HG02759 (cell line): ENCODE data around the gene RET.

Experiments used
- ATAC-seq: cut with Tn5 transposase; IDR thresholded peaks from one replicate; pipeline ENCODE4 v1.9.1; 2021; ENCODE audit warnings: mild to moderate bottlenecking, moderate library complexity; ENCODE audit not compliant: unreplicated experiment

Gene RET

DNA sequence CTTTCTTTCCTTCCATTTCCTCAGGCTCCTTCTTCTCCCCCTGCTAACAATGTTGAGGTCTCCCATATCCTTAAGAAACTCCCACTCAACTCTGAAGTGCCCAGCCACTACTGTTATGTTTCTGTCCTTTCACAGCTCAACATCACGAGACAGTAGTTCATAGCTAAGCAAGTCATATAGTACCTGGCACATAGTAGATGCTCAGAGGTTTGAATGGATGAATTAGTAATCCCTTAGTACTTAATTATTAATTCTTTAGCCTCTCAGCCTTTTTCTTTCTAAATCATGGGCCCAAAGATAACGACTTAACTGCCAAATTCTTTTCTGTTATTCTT lies 84.0 kb downstream of the RET start:
- ATAC-seq: peak; percentile 82

DNA sequence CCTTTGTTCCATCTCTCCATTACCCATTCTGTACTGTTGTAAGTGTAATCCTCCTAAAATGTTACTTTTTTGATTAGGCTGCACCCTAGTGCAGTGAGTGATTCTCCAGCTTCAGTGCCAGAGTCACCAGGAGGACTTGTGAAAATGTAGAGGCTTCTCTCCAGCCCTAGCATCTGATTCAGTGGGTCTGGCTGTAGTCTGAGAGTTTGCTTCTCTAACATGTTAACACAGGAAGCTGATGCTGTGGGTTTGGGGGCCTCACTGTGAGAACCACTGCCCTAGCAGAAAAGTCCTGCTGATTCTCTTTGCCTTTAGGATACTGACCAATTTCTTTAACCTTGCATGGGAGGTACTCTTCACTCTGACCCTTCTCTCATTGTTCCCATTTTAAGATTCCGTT lies 85.7 kb downstream of the RET start:
- ATAC-seq: no peak

DNA sequence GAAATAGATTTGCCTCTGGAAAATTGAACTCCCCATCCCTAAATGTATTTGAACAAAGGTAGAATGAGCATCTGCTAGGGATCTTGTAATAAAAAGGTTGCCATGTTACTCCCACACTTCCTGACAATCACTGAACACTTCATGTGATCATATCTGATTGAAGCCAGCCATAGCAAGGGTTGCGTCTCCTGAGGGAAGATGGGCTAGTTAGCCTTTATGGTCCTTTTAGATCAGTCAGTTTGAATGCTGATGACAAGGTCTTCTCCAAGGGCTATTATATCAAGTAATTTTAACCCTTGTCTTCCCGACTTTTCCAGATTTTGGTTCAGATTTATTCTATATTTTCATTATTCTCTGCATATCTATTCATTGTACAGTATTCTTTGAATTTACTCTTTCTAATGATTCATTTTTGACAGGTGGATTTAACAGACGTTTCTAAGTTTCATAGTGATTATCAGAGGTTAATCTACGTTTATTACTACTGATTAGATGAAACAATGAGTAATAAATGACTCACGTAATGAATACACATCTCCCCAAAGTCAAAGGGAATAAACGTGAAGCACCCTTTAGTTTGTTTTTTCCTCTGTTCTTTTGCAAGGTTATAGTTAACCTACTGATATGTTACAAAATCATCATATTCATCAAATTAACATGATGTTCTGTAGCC lies 89.5 kb downstream of the RET start:
- ATAC-seq: peak; percentile 40

DNA sequence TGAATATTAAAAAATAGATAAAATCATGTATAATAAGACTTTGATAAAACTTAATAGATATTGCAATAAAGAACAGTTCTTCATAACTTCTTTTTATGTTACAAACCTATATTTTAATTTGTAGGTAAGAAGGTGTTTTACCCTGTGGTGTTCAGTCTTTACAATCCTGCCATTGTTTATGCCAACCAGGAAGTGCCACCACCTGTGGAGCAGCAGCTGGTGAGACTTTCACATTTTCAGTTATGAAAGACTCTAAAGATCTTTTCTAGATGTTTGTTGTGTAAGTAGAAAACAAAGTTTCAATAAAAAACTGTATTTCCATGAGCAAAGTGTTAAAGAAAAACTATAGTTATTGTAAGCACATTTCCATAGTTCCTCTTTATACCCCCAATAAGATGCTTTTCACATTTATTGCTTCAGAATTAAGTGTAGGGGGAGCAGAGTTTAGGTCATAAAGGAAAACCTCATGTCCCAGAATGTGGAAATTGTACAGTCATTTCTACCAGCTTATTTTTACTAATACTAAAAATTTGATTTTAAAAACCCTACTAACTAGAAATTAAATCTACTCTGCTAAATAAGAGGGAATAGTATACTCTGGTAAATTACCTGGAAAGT lies 90.1 kb downstream of the RET start:
- ATAC-seq: peak; percentile 77

DNA sequence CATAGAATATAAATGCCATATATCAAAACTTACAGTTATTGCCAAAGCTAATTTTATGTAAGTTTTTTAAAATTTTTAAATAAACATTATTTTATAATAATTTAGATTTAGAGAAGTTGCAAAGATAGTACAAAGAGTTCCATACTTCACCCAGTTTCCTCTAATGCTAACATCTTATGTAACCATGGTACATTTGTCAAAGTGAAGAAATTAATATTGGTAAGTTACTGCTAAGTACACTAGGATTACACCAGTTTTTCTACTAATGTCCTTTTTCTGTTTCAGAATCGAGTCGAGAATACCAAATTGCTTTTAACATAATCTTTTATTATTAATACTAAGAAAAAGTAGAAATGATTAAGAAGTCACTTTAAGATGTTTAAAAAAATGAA lies 90.6 kb downstream of the RET start:
- ATAC-seq: no peak

DNA sequence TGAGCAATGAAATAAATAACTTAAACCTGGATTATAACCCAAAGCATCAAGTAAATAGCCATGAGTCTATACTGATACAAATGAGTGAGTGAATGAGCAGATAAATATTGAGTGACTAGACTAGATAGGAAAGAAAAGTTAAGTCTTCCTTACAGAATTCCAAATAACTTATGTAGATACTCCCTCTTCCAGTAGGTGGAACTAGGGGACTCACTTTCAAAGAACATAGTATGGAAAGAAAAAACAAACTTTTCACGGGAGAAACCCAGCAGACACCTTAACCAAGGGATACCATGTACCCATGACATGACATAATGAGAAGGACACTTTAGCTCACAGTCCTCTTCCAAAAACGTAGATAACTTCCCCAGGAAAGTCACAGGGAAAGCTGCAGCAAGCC lies 93.6 kb downstream of the RET start:
- no peak for ATAC-seq

DNA sequence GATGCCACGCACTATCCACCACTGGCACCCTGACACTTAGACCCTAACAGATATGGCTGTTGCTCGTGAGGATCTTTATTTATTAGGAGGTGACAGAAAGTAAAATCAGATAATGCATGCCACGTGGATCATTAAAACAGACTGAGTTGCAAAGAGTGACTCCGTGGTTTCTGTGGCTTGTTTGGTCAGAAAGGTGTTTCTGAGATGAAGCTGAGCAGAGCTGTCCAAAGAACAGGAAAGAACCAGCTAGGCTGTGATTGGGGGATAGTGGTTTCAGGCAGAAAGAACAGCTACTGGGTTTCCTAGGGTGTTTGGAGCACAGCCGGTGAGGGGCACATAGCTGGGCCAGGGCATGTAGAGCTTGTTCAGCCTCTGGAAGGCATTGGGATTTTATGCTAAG lies 95.8 kb downstream of the RET start:
- peak; percentile 48 for ATAC-seq

DNA sequence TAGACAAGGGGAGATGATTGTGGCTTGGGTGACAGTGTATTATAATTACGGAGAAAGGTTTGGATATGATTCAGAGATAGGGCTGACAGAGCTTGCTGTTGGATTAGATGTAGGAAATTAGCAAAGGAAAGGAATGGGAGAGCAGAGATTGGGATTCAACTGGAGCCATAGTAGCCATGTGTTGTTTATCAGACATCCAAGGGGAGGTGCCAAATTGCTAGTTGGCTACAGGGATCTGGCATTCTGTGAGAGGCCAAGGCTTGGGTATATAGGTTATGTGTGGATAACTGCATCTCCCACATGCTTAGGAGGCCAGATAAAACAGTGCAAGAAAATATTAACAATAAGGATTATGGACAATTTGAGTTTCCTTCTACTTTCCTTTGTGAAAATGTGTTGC lies 96.3 kb downstream of the RET start:
- ATAC-seq: no peak

DNA sequence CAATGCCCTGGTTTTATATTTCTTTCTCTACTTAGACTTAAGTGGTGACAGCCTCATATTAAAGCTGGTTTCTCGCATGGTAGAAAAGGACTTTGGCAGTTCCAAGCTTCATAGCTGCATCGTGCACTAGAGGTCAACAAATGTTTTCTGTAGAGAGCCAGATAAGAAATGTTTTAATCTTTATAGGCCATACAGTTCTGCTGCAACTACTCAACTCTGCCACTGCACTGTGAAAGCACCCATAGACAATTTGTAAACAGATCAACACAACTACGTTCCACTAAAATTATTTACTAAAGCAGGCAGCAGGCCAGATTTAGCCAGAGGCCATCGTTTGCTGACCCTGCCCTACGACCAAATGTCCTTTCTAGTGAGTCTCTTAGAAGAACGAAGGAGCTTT lies 98.1 kb downstream of the RET start:
- ATAC-seq: no peak

DNA sequence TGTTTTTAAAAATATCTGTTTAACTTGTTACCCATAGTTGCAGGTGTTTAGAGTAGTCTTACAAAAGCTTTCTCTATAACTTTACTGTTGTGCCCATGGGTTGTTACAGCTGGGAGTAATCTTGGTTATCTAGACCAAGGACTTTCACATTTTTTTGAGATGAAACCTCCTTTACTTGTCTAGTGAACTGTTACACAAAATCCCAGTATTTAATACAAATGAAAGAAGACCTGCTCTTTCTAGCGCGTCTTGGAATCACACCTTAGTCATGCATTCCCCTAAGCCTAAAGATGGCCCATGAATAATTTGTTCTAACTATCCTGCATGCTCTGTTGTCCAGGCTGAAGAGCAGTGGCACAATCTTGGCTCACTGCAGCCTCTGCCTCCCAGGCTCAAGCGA lies 99.4 kb downstream of the RET start:
- ATAC-seq: no peak

DNA sequence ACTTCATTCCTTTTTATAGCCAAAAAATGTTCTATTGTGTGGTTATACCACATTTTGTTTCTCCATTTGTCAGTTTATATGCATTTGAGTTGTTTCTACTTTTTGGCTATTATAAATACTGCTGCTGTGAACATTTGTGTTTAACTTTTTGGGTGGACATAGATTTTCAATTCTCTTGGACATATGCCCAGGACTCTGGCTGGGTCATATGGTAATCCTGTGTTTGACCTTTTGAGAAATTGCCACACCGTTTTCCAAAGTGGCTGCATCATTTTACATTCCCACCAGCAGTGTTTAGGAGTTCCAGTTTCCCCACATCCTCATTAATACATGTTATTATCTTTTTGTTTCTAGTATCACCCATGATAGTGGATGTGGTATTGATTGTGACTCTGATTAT lies 100.7 kb downstream of the RET start:
- ATAC-seq: no peak
